Measurements from ENCODE around the gene IQUB.

- TF ChIP-seq POLR2A (IDR thresholded peaks at IDR 0.05) (no peak), CTCF (IDR thresholded peaks at IDR 0.05) (no peak)
Observed at GRCh38 chr7:123562121-123562520, 27.7 kb upstream of the IQUB start.

Measured in prostate gland (tissue), 2 donors.